GM18499 (cell line): Measurements from ENCODE around the gene PDE6B.
"Not testable (repeated sequence)": the region's sequence is repeated elsewhere in the genome, so short reads cannot be mapped to it uniquely, and the experiment has no call there.

ENCODE experiments used
- ATAC-seq: cut with Tn5 transposase; IDR thresholded peaks from one replicate; pipeline ENCODE4 v1.9.1; 2021; ENCODE audit warnings: moderate number of reproducible peaks; ENCODE audit not compliant: insufficient read depth, unreplicated experiment

PDE6B gene

GRCh38 chr4:680928-681645 is 55.7 kb downstream of the PDE6B start:
- no peak for ATAC-seq

GRCh38 chr4:681736-682451 is 56.5 kb downstream of the PDE6B start:
- ATAC-seq = no peak

DNA sequence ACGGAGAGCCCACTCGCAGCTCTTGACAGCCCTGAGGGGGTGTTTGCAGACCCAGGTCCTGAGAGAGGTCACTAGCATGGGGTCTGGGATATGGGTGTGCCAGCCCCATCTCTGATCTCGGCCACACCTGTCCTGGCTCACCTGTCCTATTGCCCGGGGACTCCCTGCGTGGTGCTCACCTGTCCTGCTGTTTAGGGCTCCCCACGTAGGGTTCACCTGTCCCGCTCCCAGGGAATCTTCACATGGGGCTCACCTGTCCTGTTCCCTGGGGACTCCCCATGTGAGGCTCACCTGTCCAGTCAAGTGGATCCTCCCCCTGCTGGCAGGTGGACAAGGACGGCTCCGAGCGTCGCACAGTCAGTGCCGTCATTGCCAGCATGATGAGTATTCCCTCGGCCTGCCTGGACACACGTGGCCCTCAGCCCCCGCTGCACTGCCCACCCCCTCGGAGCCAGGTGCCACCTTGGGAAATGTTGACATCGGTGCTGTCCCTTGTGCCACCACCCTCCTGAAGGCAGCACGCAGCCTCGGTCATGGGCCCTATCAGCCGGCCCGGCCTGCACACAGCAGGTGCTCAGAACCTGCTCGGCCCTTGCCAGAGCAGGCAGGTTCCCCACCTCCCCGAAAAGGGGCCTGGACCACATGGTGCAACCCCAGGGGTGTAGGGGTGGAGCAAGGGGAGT is 57.3 kb downstream of the PDE6B start:
- ATAC-seq = no peak

DNA sequence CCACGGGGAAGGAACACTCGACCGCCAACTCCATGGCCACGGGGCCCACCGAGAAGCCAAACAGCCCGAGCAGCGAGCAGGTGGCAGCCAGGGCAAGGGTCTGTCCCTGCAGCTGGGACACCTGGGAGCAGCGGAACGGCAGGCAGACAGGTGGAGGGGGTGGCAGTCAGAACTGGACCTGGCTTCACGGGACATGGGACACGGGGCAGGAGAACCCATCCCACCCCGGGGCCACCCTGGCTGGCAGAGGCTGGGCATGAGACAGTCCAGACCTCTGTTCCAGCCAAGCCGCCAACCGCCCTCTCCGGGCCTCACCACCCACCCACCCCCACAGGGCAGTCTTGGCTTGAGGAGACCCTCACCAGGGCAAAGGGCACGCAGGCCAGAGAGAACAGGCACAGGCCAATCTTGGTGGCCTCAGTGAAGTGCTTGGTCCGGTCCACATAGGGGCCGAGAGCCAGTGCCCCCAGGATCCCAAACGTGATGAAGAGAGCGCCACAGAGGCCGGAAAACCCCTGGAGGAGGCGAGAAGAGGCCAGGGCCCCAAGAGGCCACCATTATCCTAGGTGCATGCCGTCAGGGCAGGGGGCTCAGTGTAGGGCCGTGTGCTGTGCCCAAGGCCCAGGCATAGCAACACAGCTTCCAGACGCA is 58.0 kb downstream of the PDE6B start:
- no peak for ATAC-seq

GRCh38 chr4:683982-684622 is 58.7 kb downstream of the PDE6B start:
- no peak for ATAC-seq

GRCh38 chr4:684623-685327 is 59.4 kb downstream of the PDE6B start:
- no peak for ATAC-seq

- ATAC-seq = no peak
These were observed 60.5 kb downstream of the PDE6B start for GRCh38 chr4:685679-686412.

- no peak for ATAC-seq
These were observed 61.2 kb downstream of the PDE6B start for GRCh38 chr4:686413-687040.

DNA sequence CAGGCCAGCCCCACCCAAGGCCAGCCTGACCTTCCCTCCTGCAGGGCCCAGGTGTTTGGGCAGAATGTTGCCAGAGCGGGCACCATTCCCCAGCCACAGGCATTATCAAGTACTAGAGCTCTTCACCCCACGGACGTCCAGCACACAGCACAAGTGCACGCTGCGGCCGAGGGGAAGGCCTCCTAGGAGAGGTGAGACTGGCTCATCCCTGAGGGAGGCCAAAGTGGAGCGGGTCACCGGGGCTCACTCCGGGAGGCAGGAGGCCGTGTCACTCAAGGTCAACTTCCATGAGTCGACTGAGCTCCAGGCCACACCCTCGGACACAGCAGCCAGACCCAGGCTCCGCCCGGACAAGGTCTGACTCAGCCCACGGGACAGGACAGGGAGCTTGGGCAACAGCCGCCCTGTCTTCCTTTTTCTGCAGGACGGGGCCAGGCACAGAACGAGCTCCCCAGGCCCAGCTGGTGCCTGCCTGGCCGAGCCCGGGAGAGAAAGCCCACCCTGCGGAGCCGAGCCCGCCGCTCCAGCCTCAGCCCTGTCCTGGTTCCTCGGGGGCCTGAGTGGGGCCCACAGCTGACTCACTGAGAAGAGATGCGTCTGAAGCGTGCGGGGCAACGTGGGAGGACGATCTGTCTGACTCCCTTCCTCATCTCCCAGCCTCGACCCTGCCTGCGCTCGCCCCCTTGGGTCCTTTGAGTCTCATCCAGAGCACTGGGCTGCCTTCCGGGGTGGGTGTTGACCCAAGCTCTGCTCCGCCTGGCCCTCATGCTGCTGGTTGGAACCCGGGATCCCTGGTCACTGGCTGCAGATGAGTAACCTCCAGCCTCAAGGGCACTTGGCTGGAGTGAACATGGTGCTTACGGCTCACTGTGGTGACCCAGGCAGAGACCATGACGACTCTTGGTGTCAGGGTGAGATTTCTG is 61.9 kb downstream of the PDE6B start:
- no peak for ATAC-seq

DNA sequence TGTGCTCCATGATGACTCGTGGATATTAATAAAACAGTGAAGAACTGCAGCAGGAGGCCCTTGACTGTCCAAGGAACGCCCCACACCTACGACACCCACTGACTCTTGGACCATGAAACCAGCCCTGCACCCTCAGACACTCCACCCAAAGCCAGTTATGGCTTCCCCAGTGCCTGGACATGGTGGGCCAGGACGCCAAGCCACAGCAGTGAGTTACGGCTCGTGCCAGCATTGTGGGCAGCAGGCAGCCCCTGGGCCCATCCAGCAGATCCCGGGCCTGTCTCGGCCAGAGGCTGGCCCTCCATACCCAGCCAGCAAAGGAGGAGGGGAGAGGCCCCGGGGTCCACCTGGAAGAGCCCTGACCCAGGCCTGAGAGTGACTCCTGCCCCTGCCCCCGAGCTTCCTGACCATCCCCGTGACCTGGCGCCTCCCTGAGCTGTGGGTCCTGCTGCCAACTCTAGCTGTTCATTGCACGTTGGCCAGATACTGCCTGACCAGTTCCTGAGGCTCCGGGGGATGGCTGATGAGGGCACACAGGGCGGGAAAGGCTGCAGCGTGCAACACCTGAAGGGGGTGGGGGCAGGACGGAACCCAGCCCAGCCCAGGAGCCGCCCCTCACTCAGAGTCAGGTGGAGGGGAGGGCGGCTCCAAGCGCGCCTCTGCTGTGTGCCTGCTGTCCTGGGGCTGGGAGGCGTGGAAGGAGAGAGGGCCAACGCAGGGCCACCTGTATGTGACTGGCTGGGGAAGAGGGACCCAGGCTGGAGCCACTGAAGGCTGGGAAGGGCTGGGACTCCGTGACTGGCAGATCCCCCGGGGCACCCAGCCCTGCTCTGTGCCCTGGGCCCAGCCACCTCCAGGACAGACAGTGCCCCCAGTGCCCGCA is 62.8 kb downstream of the PDE6B start:
- no peak for ATAC-seq

- no peak for ATAC-seq
These were observed 63.7 kb downstream of the PDE6B start, which contains the start of gene SLC49A3 for GRCh38 chr4:688854-689681. TSS of gene SLC49A3 (minus strand) at chr4:689151. CDS start at chr4:689127, 24 bp downstream.

- ATAC-seq = no peak
These were observed 64.3 kb downstream of the PDE6B start for GRCh38 chr4:689723-690122.

- ATAC-seq = no peak
These were observed 67.6 kb downstream of the PDE6B start for GRCh38 chr4:692771-693554.

- not testable (repeated sequence) for ATAC-seq
These were observed 69.1 kb downstream of the PDE6B start for GRCh38 chr4:694341-694940.
